ENCODE measurements around the gene FIGN.

Gene FIGN

DNA sequence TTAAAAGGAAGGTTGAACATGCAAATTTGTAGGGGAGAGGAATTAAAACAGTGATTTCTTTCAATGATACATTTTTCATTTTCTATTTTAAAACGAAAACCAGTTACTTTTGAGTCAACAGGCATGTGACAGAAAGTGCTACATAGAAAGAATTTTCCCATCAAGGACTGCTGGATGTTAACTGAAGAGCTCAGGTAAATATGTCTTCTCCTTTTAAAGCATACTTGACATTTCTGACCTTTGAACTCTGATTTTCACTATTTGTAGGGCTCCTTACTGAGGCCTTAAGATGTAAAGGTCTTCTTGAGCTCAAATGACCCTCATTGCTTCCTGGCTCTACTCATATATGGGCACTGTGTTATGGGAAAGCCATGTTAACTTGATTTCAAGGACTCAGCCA, 32.4 kb downstream of the FIGN start:
- no peak for DNase-seq

DNA sequence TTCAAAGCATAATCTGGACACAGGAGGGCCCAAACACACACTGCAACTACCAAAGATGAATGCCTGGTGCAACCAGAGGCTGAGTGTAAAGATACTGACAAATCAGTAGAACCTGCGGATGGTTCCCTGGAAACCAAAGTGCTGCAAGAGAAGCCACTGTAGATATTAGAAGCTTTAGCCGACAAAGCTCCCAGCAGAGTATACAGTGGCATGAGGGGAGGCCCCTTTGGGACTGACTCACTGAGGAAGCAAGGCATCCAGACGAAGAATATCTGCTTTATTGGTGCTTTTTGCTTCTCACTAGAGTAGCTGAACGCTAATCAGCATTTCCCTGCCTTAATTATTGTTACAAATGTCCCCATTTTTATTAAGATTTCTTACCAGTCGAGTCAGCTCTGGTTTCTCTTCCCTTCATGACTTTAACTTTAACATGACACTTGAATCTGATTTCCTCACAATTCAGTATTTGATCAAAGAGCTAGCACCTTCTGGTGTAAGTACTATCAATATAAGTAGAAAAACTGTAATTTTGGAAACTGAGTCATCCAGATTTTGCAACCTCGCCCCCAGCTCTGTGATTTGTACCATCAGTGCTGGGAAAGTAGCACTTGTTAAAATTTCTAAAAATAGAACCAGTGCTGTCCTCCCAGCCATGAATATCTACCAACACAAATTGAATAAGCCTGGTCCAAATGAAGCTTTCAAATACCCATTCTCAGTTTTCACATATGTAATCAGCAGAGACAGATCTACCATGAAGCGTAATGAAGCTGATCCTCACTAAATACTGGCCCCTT, 34.2 kb downstream of the FIGN start:
- DNase-seq = no peak

DNA sequence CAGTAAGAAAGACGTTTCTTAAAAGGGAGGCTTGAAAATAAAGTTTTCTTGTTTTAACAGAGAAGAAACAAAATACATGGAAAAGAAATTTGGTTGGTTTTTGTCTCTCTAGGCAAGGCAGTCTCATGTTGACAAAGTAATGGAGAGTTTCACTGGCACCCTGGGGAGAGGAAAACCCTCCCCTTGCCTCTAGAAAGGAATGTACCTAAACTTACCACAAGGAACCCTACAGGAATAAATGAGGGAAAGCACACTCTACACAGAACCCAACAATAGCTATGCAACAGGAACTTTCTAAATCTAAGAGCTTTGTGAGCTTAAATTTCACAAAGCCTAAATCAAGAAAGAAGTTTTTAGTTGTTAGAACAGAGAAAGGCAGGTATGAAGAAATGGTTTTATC, 37.0 kb downstream of the FIGN start:
- no peak for DNase-seq

DNA sequence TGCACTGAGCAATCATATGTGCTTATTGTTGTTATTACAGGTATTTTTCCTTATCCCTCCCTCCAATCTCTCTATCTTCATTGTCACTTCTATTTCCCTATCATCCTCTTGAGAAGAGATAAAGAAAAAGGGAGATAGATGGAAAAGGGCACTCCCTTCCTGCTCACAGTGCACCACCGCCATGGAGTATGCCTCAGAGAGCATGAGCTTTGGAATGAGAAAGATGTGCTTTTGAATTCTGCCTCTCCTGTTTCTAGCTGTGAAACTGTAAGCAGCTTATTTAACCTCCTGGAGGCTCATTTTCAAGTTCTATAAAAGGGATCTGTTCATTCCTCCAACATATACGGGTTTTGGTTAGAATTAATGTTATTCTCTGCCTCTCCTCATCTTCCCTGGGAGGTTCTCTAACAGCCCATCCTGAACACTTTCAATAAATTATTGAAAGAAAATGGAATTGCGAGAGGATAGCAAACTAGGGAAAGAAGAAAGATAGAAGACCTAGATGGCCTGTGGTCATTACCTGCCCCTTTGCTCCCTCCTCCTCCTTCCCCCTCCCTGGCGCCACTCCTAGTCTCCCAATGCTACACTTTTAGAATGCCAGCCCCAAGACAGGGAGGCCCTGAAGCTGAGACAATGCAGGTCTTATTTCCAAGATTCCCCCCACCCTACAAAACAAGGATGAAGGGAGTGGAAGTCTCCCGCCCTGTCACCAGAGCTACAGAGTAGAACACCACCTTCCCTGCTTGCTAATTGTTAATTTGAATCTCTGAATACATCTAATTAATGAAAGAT, 37.8 kb downstream of the FIGN start:
- no peak for DNase-seq

DNA sequence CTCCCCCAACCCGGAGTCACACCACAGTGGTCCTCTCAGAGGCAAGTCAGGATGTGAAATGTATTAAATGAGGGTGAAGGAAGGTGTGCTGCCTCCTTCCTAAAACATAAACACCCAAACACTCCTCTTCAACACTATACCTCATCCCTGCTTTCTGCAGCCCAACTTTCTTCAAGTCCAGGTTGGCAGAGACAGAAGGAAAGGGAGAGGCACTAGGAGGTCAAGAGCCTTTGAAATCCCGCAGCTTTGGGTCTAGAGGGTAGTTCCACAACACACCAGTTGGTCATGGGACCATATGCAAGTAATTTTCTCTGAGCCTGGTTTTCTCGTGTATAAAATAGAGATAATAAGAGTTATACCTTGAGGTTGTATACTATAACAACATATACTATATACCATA, 38.4 kb downstream of the FIGN start:
- no peak for DNase-seq

DNA sequence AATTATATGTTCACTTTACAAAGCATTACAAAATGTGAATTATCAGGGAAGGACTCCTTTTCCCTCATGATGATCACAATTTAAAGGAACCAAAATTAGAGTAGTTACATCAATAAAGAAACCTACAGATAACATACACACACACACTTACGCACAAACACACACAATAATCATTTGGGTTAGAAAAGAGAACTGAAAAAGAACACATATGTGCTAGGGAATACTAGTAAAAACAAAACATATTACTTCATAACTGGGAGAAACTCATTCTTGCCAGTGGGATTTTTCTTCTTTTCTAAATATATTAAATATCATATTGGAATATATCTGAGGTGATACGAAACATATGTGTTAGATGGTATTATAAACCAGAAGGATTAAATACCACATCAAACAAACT, 42.3 kb downstream of the FIGN start:
- DNase-seq = no peak

DNA sequence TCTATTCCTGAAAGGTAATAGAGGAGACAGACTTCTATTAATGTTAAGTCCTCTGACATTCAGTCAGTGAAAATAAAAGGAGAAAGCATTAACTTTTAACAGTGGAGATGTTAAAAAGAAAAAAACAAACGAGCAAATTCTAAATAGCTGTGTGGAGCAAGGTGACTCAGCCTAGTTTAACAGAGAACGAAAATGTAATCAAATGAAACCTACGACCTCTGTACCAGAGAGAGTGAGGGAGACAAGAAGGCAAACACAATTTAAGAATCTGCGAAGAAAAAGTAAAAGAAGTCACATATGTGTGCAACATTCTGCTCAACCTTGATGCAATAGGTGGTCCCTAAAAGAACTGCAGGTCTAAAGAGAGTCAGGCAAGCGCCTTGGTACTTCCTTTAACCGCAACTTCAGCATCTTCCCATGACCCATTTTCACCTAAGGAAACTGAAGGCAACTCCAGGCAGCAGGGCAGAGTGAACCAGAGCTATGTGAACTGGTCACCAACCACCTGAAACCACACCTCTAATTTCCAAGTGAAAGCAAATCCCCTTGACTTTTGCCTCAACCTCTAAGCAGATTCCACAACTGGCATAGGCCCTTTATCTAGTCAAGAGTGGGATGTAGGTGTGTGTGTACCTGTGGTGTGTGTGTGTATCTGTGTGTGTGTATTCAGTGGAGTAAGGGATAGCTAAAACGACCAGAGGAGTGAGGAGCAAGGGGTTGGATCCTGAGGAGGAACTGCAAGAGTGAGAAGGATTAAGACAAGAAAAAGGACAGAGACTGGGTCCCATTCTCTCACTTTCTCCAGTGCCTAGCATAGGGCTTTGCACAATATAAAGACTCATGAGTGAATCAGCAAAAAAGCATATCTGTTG, 43.0 kb downstream of the FIGN start:
- DNase-seq = no peak

DNA sequence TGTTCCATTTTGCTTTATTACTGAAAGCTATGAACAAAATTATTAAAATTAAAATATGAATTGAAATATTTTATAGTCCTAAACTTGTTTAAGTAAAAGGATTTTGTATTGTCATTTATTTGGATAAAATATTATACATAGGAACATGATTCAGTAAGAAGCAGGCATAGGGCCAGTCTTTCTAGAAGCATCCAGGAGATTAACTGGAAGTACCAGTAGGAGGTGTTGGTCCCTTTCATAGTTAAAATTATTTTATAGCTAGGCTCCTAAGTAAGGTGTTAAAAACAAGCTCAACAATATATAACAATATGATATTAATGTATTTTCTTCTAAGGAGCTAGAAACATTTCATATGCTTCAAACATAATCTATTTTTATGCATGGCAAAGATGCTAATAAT, 43.7 kb downstream of the FIGN start:
- no peak for DNase-seq

DNA sequence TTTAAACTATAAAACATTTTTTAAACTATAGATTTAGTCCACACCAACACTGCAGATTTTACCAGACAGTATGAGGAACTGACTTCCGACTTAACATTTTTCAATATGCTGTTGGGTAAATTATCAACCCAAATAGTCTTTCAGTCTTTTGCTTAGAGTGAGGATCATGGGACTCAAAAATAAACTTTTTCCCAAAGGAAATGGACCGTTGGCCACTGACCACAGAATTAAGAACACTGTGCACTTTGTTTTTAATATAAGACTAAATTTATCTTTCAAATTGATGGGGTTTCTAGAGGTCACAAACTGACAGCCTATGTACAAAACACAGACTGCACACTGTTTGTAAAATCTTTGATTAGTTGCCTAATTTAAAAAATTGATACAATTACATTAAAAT, 44.9 kb downstream of the FIGN start:
- DNase-seq = no peak

DNA sequence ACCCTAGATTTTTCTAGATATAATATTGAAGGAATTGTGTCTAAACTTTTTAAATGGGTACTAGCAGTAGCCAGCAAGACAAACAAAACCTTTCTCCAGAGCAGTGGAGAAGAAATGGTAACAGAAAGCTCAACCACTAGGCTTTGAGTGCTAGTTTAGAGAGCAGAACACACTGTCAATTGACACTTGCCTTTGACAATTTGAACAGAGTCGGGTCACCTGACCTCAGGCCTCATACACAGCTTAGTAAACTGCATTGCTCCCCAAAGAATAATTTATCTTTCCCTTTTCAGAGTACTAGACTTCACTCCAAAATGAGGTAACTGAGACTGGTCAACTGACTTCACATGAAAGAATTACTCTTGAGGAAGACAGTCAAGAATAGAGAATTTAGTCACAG, 48.6 kb downstream of the FIGN start:
- DNase-seq = no peak

DNA sequence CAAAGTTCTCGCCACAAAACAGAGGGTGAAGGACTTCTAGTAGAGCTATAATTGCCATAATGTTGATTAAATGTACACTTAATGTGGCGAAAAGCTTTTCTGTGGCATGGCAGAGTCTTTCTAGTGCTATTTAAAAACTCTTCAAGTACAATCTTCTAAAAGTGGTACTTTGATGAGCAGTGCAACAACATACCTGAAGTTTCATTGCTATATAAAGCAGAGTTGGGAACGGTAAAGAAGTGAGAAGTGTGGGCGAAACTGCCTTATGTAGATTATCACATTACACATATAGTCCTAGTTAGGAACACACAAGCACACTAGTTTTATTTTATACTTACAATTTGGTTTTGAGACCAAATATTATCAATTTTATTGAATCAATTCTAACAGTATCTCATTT, 49.5 kb downstream of the FIGN start:
- no peak for DNase-seq

DNA sequence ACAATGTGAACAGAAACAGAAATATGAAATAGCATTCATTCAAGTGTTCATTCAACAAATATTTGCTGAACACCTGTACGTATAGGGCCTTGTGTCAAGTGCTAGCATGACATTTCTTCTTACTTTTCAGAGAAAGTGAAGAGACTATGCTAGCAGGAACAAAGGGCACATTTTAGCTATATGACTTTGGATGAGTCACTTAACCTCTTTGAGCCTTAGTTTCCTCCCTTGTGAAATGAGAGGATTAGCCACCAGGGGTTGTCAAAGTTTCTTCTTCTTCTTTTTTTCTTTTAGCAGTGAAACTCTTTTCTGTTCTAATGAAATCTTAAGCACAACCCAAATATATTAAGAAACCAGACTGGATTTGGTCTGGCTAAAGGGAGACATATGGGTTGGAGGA, 53.1 kb downstream of the FIGN start:
- no peak for DNase-seq

DNA sequence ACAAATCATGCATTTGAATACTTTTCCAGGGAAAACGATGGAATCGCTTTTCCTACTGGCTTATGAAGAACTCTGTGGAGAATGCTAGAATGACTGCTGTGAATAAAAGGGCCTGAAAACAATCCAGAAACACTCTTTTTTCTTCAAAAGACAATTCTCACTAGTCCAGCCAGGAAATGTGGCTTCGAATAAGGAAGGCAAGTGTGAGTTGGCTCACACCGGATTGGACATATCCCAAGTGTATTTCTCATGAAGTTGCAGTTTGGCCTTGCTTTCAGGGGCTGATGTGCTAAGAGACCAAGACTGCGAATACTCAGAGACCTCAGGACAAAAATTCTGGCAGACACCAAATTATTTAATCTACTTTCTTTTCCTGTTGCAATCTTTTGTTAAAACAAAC, 54.1 kb downstream of the FIGN start:
- no peak for DNase-seq

DNA sequence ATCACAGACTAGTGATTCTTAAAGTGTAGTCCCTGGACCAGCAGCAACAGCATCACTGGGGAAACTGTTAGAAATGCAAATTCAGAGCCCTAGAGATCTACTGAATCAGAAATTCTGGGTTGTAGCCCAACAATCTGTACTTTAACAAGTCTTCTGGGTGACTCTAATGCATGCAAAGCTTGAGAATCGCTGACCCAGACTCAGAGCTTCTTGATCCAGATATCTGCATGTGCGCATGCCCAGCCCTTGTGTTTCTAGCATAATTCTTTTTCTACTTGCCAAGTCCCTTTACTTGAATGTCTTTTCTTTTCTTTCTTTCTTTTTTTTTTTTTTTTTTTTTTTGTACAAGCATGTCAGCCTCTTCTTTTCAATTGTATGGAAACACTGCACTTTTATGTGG, 60.4 kb downstream of the FIGN start:
- no peak for DNase-seq

DNA sequence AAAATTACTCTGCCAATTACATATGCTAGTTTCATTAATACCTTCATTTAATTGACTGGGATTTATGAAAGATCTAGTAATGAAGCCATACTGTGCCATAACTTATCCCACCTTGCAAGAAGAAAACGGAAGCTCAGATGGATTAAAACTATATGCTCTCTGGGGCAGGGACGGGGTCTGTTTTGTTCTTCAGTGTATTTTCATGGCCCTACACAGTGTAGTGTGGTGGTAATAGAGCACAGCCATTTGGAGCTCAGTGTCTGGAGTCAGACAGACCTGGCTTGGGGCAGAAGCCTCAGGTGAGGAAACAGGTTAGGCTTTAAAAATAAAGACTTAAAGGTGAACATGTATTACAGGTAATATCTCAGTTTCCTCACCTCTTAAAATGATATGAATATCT, 62.3 kb downstream of the FIGN start:
- no peak for DNase-seq

DNA sequence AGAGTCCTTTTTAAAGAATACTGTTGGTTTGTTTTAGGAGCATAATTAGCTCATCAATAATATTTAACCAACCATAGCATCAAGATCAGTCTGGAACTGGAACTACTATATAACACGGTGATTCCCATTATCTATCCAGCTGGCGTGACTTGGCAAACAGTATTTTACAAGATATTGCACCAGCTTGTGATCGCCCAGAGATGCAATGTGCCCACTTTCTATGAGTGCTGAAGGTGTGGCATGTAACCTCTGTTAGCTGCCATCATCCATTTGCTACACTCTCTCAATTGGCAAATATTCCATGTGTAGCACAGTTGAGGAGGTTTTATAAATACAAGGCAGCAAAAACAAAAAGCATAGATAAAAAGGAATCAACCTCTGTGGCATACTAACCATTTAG, 64.9 kb downstream of the FIGN start:
- DNase-seq = no peak

DNA sequence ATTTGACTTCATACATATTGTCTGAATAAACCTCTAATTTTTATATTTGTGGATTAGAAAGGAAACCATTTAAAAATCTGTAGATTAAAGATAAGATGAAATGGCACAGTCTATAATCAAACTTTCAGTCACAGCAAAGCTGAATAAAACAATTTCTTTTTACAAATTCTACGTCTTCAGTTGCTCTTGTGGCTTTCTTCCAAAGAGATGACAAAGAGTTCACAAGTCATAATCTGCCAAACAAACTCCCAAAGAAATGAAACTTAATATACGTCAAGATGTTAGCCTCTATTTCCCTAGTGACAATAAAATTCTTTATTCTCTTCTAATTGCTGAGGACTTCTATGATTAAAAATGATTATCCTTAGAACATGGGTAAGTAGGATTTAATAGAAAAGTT, 66.3 kb downstream of the FIGN start:
- DNase-seq = no peak

DNA sequence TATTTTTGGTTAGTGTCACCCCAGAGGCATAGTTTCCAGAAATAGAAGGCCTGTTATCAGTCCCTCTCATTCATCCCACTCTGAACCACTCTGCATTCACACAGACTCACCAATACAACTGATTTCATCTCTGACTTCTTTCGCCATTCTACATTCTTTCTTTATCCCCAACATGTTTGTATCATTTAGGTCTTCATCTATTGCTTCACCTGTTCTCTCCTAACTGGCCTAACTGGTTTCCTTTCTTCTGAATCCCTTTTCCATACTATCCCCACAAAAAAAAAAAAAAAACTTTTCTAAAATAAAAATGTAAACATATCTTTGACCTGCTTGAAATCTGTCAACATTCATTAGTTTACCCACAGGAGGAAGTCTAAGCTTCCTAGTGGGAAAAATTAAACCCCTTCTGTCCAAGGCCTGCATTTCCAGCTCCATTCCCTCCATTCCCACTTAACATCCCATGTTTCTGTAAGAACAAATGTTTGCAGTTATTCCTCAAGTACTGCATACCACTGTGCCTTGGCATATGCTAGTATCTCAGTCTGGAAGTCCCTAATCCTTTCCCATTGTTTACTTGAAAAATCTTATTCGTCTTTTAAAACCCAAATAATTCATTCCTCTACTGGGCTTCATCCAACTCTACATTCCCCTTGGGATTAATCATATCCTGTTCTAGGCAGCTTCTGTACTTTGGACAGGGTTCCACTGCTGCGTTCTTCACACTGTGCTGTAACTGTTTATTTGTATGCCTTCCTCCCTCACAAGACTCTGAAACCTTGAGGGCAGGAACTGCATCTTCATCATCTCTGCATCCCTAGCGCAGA, 68.5 kb downstream of the FIGN start:
- no peak for DNase-seq

DNA sequence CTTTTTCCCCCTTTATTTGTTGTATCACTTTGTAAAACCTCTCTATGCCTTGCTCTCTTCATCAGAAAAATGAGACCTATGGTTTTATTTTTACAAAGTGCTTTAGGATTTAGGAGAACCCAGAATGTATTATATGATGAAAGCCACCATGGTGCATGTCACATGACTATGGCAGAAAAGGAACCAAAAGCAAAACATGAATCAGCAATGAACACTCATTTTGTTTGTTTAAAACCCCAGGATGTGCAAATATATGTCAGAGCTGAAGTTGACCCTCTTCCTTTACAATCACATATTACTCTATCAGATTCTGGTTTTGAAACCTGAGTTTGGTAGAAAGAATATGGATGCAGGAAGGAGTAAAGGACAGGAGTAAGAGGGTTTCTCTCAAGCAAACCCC, 70.0 kb downstream of the FIGN start:
- DNase-seq = peak; percentile 1 to 35 (median 10)

DNA sequence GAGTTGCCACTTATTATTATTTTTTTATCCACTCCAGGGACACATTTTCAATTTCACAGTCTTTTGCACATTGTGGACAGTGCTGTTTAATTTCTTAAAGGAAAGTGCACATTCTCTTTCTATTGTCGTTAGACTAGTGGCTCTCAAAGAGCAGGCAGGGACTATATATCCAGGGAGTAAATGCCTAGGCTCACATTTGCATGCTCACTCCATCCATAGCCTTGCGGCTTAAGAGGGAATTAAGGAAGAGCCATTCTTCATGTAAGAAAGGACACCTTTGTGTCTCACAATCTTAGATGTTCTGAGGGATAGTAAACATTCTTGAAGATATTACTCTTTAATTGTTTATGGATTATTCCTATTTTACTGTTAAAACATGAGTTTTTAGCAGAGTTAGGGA, 70.8 kb downstream of the FIGN start:
- DNase-seq = no peak

DNA sequence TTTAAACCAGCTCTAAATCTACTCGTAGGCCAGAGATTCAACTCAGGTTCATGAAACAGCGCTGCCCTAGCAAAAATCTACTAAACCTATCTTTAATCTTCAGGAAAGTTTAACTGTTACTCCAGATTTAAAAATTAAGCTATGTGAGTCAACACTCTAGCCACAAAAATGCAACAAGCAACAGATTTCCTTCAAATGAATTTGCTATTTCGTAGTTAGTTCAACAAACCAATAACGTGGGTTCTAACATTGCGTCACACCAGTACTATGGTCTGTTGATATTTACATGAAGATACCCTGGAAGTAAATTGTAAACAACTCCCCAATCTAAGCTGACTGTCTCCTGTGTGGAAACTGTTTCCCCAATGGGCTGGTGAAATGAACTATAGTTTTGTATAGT, 71.2 kb downstream of the FIGN start:
- DNase-seq = no peak

DNA sequence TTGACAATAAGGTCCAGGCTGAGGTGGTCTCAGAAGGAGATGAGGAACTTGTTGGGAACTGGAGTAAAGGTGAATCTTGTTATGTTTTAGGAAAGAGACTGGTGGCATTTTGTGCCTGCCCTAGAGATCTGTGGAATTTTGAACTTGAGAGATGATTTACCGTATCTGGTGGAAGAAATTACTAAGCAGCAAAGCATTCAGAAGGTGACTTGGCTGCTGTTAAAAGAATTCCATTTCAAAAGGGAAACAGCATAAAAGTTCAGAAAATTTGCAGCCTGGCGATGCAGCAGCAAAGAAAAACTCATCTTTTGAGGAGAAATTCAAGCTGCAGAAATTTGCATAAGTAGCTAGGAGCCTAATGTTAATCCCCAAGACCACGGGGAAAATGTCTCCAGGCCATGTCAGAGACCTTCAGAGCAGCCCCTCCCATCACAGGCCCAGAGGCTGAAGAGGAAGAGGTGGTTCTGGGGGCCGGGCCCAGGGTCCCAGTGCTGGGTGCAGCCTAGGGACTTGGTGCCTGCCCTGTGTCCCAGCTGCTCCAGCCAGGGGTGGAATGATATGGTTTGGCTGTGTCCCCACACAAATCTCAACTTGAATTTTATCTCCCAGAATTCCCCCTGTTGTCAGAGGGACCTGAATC, 73.5 kb downstream of the FIGN start:
- no peak for DNase-seq
